GM19238 (cell line): ENCODE measurements around the gene LCE4A.
"Not testable (repeated sequence)": the region's sequence is repeated elsewhere in the genome, so short reads cannot be mapped to it uniquely, and the experiment has no call there.

Experiments used
- DNase-seq: peaks from one replicate; pipeline ENCODE4 v3.0.0; 2011; ENCODE audit warnings: low spot score; ENCODE audit not compliant: insufficient read length

The LCE4A gene

GRCh38 chr1:152707860-152708259, at the start of gene LCE4A:
Gene LCE4A (plus strand): TSS chr1:152708160. CDS start chr1:152709076, 916 bp downstream.
- no peak for DNase-seq

GRCh38 chr1:152658649-152659048, 49.3 kb upstream of the LCE4A start:
- no peak for DNase-seq

GRCh38 chr1:152663098-152663497, 44.9 kb upstream of the LCE4A start, which contains the start of gene LCE2D:
Gene LCE2D (plus strand): TSS chr1:152663380. CDS start chr1:152664106, 726 bp downstream.
- DNase-seq: no peak

GRCh38 chr1:152666171-152666570, 41.8 kb upstream of the LCE4A start:
- not testable (repeated sequence) for DNase-seq

- DNase-seq: no peak
These were observed 40.3 kb upstream of the LCE4A start for GRCh38 chr1:152667648-152668047.

- DNase-seq: no peak
These were observed 34.9 kb upstream of the LCE4A start for GRCh38 chr1:152673016-152673415.

GRCh38 chr1:152674983-152675382, 33.0 kb upstream of the LCE4A start, which contains the start of gene LCE2C:
Gene LCE2C (plus strand): TSS chr1:152675279. CDS start chr1:152676016, 737 bp downstream.
- DNase-seq: not testable (repeated sequence)

GRCh38 chr1:152679459-152679858, 28.5 kb upstream of the LCE4A start:
- DNase-seq: no peak

- no peak for DNase-seq
These were observed 26.3 kb upstream of the LCE4A start for GRCh38 chr1:152681616-152682015.

GRCh38 chr1:152683846-152684245, 24.1 kb upstream of the LCE4A start:
- DNase-seq: no peak

GRCh38 chr1:152685823-152686222, 22.1 kb upstream of the LCE4A start, which contains the start of gene LCE2B:
Gene LCE2B (plus strand): TSS chr1:152686123. CDS start chr1:152686844, 721 bp downstream.
- not testable (repeated sequence) for DNase-seq

- no peak for DNase-seq
These were observed 10.0 kb upstream of the LCE4A start, which contains the start of gene LCE2A for GRCh38 chr1:152697701-152698600. Gene LCE2A (plus strand): TSS chr1:152698345. CDS start chr1:152698902, 557 bp downstream.

GRCh38 chr1:152699746-152700145, 8.2 kb upstream of the LCE4A start:
- no peak for DNase-seq

GRCh38 chr1:152718238-152718637, 10.3 kb downstream of the LCE4A start:
- no peak for DNase-seq

GRCh38 chr1:152725261-152725660, 17.3 kb downstream of the LCE4A start:
- DNase-seq: no peak

- no peak for DNase-seq
These were observed 21.0 kb downstream of the LCE4A start for GRCh38 chr1:152728986-152729385.

GRCh38 chr1:152735648-152736047, 27.7 kb downstream of the LCE4A start:
- no peak for DNase-seq

GRCh38 chr1:152737997-152738396, 30.0 kb downstream of the LCE4A start:
- no peak for DNase-seq

GRCh38 chr1:152739841-152740240, 31.9 kb downstream of the LCE4A start:
- DNase-seq: no peak

GRCh38 chr1:152741656-152742055, 33.7 kb downstream of the LCE4A start:
- no peak for DNase-seq

- DNase-seq: no peak
These were observed 35.6 kb downstream of the LCE4A start for GRCh38 chr1:152743371-152744145.

- no peak for DNase-seq
These were observed 37.3 kb downstream of the LCE4A start for GRCh38 chr1:152745289-152745704.
